ENCODE data around the gene TMEM225.

GRCh38 chr11:123833095-123833494 lies 52.4 kb downstream of the TMEM225 start:
- TF ChIP-seq CTCF (conservative IDR thresholded peaks at IDR 0.05; ENCODE audit: low read length) (no peak), EZH2phosphoT487 (IDR thresholded peaks at IDR 0.05; ENCODE audit: borderline replicate concordance) (no peak)

All from Loucy (cell line).